Measurements from ENCODE around the gene OR10H4.

- no peak for TF ChIP-seq ZNF567 (CRISPR knock-in tag; IDR thresholded peaks at IDR 0.05; ENCODE audit: borderline replicate concordance)
- no peak for TF ChIP-seq HMG20B (CRISPR knock-in tag; conservative IDR thresholded peaks at IDR 0.05)
- no peak for TF ChIP-seq ZNF263 (CRISPR knock-in tag; IDR thresholded peaks at IDR 0.05)
- TF ChIP-seq SALL2 (CRISPR knock-in tag; IDR thresholded peaks at IDR 0.05): no peak
These were observed 43.2 kb downstream of the OR10H4 start for GRCh38 chr19:15992014-15992413.

Data from HepG2 (cell line).